HepG2 (cell line): ENCODE results near the gene ERRFI1. TPM values are rescaled to one million over a fixed set of nuclear protein-coding genes. Genes with fewer than 3 reads are reported as not detected.
A peak's percentile ranks its signal among the peaks of the same experiment; 100 is the strongest.

Experiments used
- ATF3 ChIP-seq: sonication (generic); formaldehyde crosslinking; IDR thresholded peaks from 2 replicates; pipeline ENCODE4 v1.4.0; 2020; ENCODE audit warnings: missing genetic modification reagents
- ATF7-NPFF ChIP-seq: sonication (generic); formaldehyde crosslinking; IDR thresholded peaks from 2 replicates; pipeline ENCODE4 v1.8.1; 2023; ENCODE audit warnings: mild to moderate bottlenecking, low read depth, missing genetic modification reagents, moderate library complexity
- BCL6 ChIP-seq: IDR thresholded peaks from 2 replicates; pipeline ENCODE4 v1.6.1; 2016; ENCODE audit warnings: missing genetic modification reagents, missing compliant biosample characterization
- IRF2 ChIP-seq: IDR thresholded peaks from 2 replicates; pipeline ENCODE4 v1.6.1; 2018; ENCODE audit warnings: missing genetic modification reagents, missing compliant biosample characterization
- MYC ChIP-seq: sonication (generic); formaldehyde crosslinking; IDR thresholded peaks from 2 replicates; pipeline ENCODE4 v1.9.0; 2021; ENCODE audit warnings: missing genetic modification reagents, borderline replicate concordance
- MYNN ChIP-seq: sonication (generic); formaldehyde crosslinking; IDR thresholded peaks from 2 replicates; pipeline ENCODE4 v1.4.0; 2020; ENCODE audit warnings: mild to moderate bottlenecking, low read depth, missing genetic modification reagents
- NFE2 ChIP-seq: sonication (generic); formaldehyde crosslinking; IDR thresholded peaks from 2 replicates; pipeline ENCODE4 v1.4.0; 2020; ENCODE audit warnings: missing genetic modification reagents
- NR2C2 ChIP-seq: sonication (generic); formaldehyde crosslinking; IDR thresholded peaks from 2 replicates; pipeline ENCODE4 v1.4.0; 2020; ENCODE audit warnings: missing genetic modification reagents, mild to moderate bottlenecking, moderate library complexity, borderline replicate concordance
- NR2F1 ChIP-seq, 2 experiments: fragments of 450-650 bp in 1 of 2; formaldehyde crosslinking in 1 of 2; IDR thresholded peaks; 2 replicates each; pipeline versions ENCODE4 v1.5.0 to v1.6.1; 2016 to 2020; ENCODE audit warnings: mild to moderate bottlenecking in 1 of 2, missing compliant biosample characterization in 1 of 2, missing genetic modification reagents in 1 of 2, moderate library complexity in 1 of 2
- POGZ ChIP-seq: sonication (generic); formaldehyde crosslinking; IDR thresholded peaks from 2 replicates; pipeline ENCODE4 v1.4.0; 2020; ENCODE audit warnings: mild to moderate bottlenecking, missing genetic modification reagents
- SKI ChIP-seq: fragments of 450-650 bp; IDR thresholded peaks from one replicate; pipeline ENCODE4 v1.6.1; 2018; ENCODE audit warnings: mild to moderate bottlenecking; ENCODE audit not compliant: partially characterized antibody
- SMAD9 ChIP-seq: sonication (generic); formaldehyde crosslinking; IDR thresholded peaks from 2 replicates; pipeline ENCODE4 v1.5.1; 2020; ENCODE audit warnings: mild to moderate bottlenecking, missing genetic modification reagents
- SNAI1 ChIP-seq: sonication (generic); formaldehyde crosslinking; IDR thresholded peaks from 2 replicates; pipeline ENCODE4 v1.5.0; 2020; ENCODE audit warnings: mild to moderate bottlenecking, missing genetic modification reagents, borderline replicate concordance
- SP1 ChIP-seq, 2 experiments: fragments of 450-650 bp in 1 of 2; sonication (generic) in 1 of 2; formaldehyde crosslinking in 1 of 2; IDR thresholded peaks; 2 replicates each; pipeline versions ENCODE4 v1.4.0 to v1.6.1; 2016 to 2020; ENCODE audit warnings: missing genetic modification reagents in 1 of 2
- SP4 ChIP-seq: sonication (generic); formaldehyde crosslinking; IDR thresholded peaks from 2 replicates; pipeline ENCODE4 v1.8.1; 2023; ENCODE audit warnings: mild to moderate bottlenecking, missing genetic modification reagents
- TERF1 ChIP-seq: sonication (generic); formaldehyde crosslinking; IDR thresholded peaks from 2 replicates; pipeline ENCODE4 v1.8.0; 2022; ENCODE audit warnings: mild to moderate bottlenecking, missing genetic modification reagents, moderate library complexity
- TP53 ChIP-seq: sonication (generic); formaldehyde crosslinking; conservative IDR thresholded peaks from 2 replicates; pipeline ENCODE4 v1.4.0; 2020; ENCODE audit warnings: missing genetic modification reagents
- ZBTB20 ChIP-seq: sonication (generic); formaldehyde crosslinking; IDR thresholded peaks from 2 replicates; pipeline ENCODE4 v1.8.1; 2023; ENCODE audit warnings: missing genetic modification reagents, low read depth, mild to moderate bottlenecking, borderline replicate concordance
- ZMYM3 ChIP-seq: sonication (generic); formaldehyde crosslinking; IDR thresholded peaks from 2 replicates; pipeline ENCODE4 v1.5.1; 2020; ENCODE audit warnings: mild to moderate bottlenecking, missing genetic modification reagents
- ZNF207 ChIP-seq: fragments of 450-650 bp; IDR thresholded peaks from 2 replicates; pipeline ENCODE4 v1.6.1; 2016; ENCODE audit warnings: antibody characterized with exemption, borderline replicate concordance
- ZNF430 ChIP-seq: sonication (generic); formaldehyde crosslinking; IDR thresholded peaks from 2 replicates; pipeline ENCODE4 v1.9.0; 2021; ENCODE audit warnings: mild to moderate bottlenecking, missing genetic modification reagents
- ZNF501 ChIP-seq: sonication (generic); formaldehyde crosslinking; IDR thresholded peaks from 2 replicates; pipeline ENCODE4 v1.5.1; 2020; ENCODE audit warnings: mild to moderate bottlenecking, moderate library complexity, missing genetic modification reagents
- ZNF543 ChIP-seq: sonication (generic); formaldehyde crosslinking; IDR thresholded peaks from 2 replicates; pipeline ENCODE4 v1.4.0; 2020; ENCODE audit warnings: mild to moderate bottlenecking, missing genetic modification reagents
- ZNF563 ChIP-seq: sonication (generic); formaldehyde crosslinking; IDR thresholded peaks from 2 replicates; pipeline ENCODE4 v1.8.0; 2022; ENCODE audit warnings: mild to moderate bottlenecking, moderate library complexity, missing genetic modification reagents
- ZNF780A ChIP-seq: sonication (generic); formaldehyde crosslinking; IDR thresholded peaks from 2 replicates; pipeline ENCODE4 v1.8.0; 2022; ENCODE audit warnings: mild to moderate bottlenecking, missing genetic modification reagents, moderate library complexity
- ZNF788 ChIP-seq: sonication (generic); formaldehyde crosslinking; IDR thresholded peaks from 2 replicates; pipeline ENCODE4 v1.5.0; 2020; ENCODE audit warnings: mild to moderate bottlenecking, missing genetic modification reagents, borderline replicate concordance
- polyA plus RNA-seq, 8 experiments: library from polyadenylated mRNA; depleted of rRNA in 3 of 8; stranded (reverse) in 7 of 8; unstranded in 1 of 8; fragments of >200 nt; fragmentation: Illumina TruSeq in 4 of 8; extraction: Trizol in 4 of 8; gene quantifications; 2 replicates each; pipeline versions ENCODE4 v1.2.1 to v1.2.3, GENCODE V29; 2011 to 2016; ENCODE audit warnings: low read depth in 4 of 8, missing spikeins in 1 of 8, mixed read lengths in 1 of 8; ENCODE audit not compliant: insufficient read depth in 1 of 8
- total RNA-seq, 5 experiments: library from RNA; depleted of rRNA; stranded (reverse); fragments of >200 nt; fragmentation: Illumina TruSeq; extraction: Trizol; gene quantifications; 2 replicates each; pipeline ENCODE4 v1.2.3, GENCODE V29; 2016; ENCODE audit warnings: low read depth in 1 of 5

ERRFI1 gene
- total and polyA plus RNA-seq, 2 of the 13 experiments (the other 11 are each of a cell fraction or from before 2014, with no cell fraction given) = 84.4 to 753 TPM

- TF ChIP-seq ATF7-NPFF = no peak
- peak; percentile 89 for TF ChIP-seq SKI
- TF ChIP-seq POGZ (CRISPR knock-in tag) = 0 out of 2 replicates have a peak, but pooled peaks have one; percentile 41
- TF ChIP-seq TERF1 (CRISPR knock-in tag) = peak; percentile 42; the same call in 1 of the 2 replicates
- peak; percentile 61; the same call in 1 of the 2 replicates for TF ChIP-seq IRF2
- peak; percentile 89 for TF ChIP-seq ZNF780A (CRISPR knock-in tag)
- peak; percentile 87 for TF ChIP-seq ZNF430
- peak; percentile 42 for TF ChIP-seq MYC (CRISPR knock-in tag)
- TF ChIP-seq NFE2 (CRISPR knock-in tag) = no peak
- no peak; the same call in 1 of the 2 replicates for TF ChIP-seq ZNF207
- peak; percentile 51; the same call in 1 of the 2 replicates for TF ChIP-seq ZNF563 (CRISPR knock-in tag)
- TF ChIP-seq SMAD9 (CRISPR knock-in tag) = no peak
- 0 out of 2 replicates have a peak, but pooled peaks have one; percentile 17 for TF ChIP-seq SNAI1 (CRISPR knock-in tag)
- TF ChIP-seq MYNN (CRISPR knock-in tag) = 0 out of 2 replicates have a peak, but pooled peaks have one; percentile 65
- peak; percentile 5; the same call in 1 of the 2 replicates for TF ChIP-seq ZBTB20
- no peak for TF ChIP-seq ZMYM3 (CRISPR knock-in tag)
- TF ChIP-seq ZNF543 (CRISPR knock-in tag) = peak; percentile 70; the same call in 1 of the 2 replicates
- TF ChIP-seq TP53 (CRISPR knock-in tag) = no peak
- no peak for TF ChIP-seq SP1 (IDR thresholded peaks at IDR 0.05)
- peak; percentile 91 for TF ChIP-seq SP1 (CRISPR knock-in tag; IDR thresholded peaks at IDR 0.05)
- TF ChIP-seq ZNF788 (CRISPR knock-in tag) = no peak
- peak; percentile 78 for TF ChIP-seq SP4 (CRISPR knock-in tag)
- TF ChIP-seq NR2C2 (CRISPR knock-in tag) = peak; percentile 65
- TF ChIP-seq BCL6 = peak; percentile 74
- TF ChIP-seq NR2F1 (CRISPR knock-in tag; IDR thresholded peaks at IDR 0.05) = peak in 1 of 2 experiments; percentile 23; a peak in 1 of 4 replicates
- TF ChIP-seq ZNF501 (CRISPR knock-in tag) = peak; percentile 32; the same call in 1 of the 2 replicates
- 0 out of 2 replicates have a peak, but pooled peaks have one; percentile 42 for TF ChIP-seq ATF3 (CRISPR knock-in tag)
These were observed at the start of gene ERRFI1 (continued) for GRCh38 chr1:8026153-8026975.
